Activated naive CD4-positive, alpha-beta T cell treated with anti-CD3 and anti-CD28 coated beads, Interleukin-2, amount 10 ng/mL, durations not matched to agents 7 days and 5 days (primary cell): ENCODE data around the gene TEX2.
A peak's percentile ranks its signal among the peaks of the same experiment; 100 is the strongest.
"Not testable (repeated sequence)": the region's sequence is repeated elsewhere in the genome, so short reads cannot be mapped to it uniquely, and the experiment has no call there.

ENCODE experiments used
- CTCF ChIA-PET: fragments of 350-600 bp; sonication (Branson Sonifier 250); formaldehyde crosslinking; loops from one replicate; lab custom pipeline; 2021; ENCODE audit warnings: antibody characterized with exemption; lab: Charles Lee
- DNase-seq: peaks from one replicate; pipeline ENCODE4 v3.0.0-alpha.2; 2020
- H3K27ac Mint-ChIP-seq: one replicate; pipeline ENCODE4 v1.8.0; 2021; ENCODE audit warnings: mild to moderate bottlenecking, moderate library complexity, mixed read lengths
- H3K27me3 Mint-ChIP-seq: one replicate; pipeline ENCODE4 v1.8.0; 2021; ENCODE audit warnings: mild to moderate bottlenecking, mixed read lengths
- H3K36me3 Mint-ChIP-seq: one replicate; pipeline ENCODE4 v1.8.0; 2021; ENCODE audit warnings: mixed read lengths
- H3K4me1 Mint-ChIP-seq: one replicate; pipeline ENCODE4 v1.8.0; 2021; ENCODE audit warnings: mixed read lengths
- H3K4me3 Mint-ChIP-seq: one replicate; pipeline ENCODE4 v1.8.0; 2021; ENCODE audit warnings: mild to moderate bottlenecking, moderate library complexity, mixed read lengths
- H3K9me3 Mint-ChIP-seq: one replicate; pipeline ENCODE4 v1.8.0; 2021; ENCODE audit warnings: mixed read lengths

TEX2 gene

DNA sequence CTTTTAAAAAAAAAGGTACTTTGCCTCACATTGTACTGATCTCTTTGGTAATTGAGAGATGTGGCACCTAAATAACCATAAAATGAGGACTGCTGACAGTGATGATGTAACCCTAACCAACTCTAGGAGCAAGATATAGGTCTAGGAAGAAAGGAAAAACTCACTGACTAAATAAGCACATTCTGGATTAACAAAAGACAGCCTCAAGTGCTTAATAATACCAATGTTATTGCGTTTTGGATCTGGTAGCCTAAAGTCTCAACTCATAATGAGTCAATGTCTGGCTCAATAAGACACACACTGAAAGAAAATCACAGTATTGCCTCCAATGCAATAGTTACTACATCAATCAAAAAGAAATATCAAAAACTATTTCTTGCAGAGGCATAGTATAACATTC, 136.1 kb downstream of the TEX2 start:
- Mint-ChIP-seq H3K36me3 (peaks cover 34% of the 10 kb centered on the region), H3K27me3 (no peaks in the 10 kb centered on the region), H3K27ac (no peak overlapping the region), H3K4me1 (peaks cover 72% of the 10 kb centered on the region), H3K9me3 (no peaks in the 10 kb centered on the region), H3K4me3 (peak overlapping the region; percentile 44)
- CTCF ChIA-PET = interaction anchor here (0.6 kb wide), 1 partner anchor 358 kb away, joined by 3 read pairs; no protein-coding TSS in a partner anchor
- DNase-seq = no peak

- Mint-ChIP-seq H3K4me1 (peaks cover 72% of the 10 kb centered on the region), H3K27ac (no peak overlapping the region), H3K4me3 (no peak overlapping the region), H3K27me3 (no peaks in the 10 kb centered on the region), H3K9me3 (no peaks in the 10 kb centered on the region), H3K36me3 (peaks cover 43% of the 10 kb centered on the region)
- CTCF ChIA-PET = interaction anchor here (2.1 kb wide), 1 partner anchor 62 kb away, joined by 9 read pairs; no protein-coding TSS in a partner anchor
- DNase-seq = no peak
Observed at GRCh38 chr17:64125937-64126336, 137.1 kb downstream of the TEX2 start.

DNA sequence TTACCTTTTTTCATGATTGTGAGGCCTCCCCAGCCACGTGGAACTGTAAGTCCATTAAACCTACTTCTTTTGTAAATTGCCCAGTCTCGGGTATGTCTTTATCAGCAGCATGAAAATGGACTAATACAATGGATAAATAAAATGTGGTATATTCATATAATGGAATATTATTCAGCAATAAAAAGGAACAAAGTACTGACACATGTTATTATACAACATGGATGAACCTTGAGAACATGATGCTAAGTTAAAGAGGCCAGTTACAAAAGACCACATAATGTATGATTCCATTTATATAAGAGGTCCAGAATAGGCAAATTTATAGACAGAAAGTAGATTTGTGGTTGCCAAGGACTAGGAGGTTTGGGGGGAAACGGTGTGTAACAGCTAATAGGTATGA, 138.5 kb downstream of the TEX2 start:
- H3K27ac Mint-ChIP-seq = no peak overlapping the region
- H3K4me3 Mint-ChIP-seq = no peak overlapping the region
- CTCF ChIA-PET = interaction anchor here (1.7 to 2.1 kb wide), 2 partner anchors 61 to 96 kb away, joined by 5 to 9 read pairs; no protein-coding TSS in a partner anchor
- DNase-seq = no peak
- peaks cover 48% of the 10 kb centered on the region for H3K36me3 Mint-ChIP-seq
- H3K9me3 Mint-ChIP-seq = no peaks in the 10 kb centered on the region
- H3K4me1 Mint-ChIP-seq = peaks cover 77% of the 10 kb centered on the region
- H3K27me3 Mint-ChIP-seq = no peaks in the 10 kb centered on the region

DNA sequence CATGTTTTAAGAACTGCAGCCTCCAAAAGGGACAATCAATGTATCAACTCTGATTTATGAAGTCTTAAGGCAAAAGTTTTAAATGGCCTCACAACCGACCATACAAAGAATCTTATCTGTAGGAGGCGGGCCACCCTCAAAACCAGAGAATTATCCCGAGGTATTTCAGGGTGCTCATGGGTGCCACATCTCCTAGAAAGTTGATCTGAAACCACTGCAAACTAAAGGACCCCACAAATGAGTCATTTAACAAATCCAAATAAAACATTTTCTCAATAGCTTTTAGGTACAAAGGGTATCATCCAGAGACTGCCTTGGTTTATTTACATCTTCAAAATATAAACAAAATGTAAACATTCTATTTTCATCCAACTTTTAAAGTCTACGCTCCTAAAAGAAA, 139.9 kb downstream of the TEX2 start:
- H3K36me3 Mint-ChIP-seq = peaks cover 46% of the 10 kb centered on the region
- no peak for DNase-seq
- no peak overlapping the region for H3K27ac Mint-ChIP-seq
- peaks cover 74% of the 10 kb centered on the region for H3K4me1 Mint-ChIP-seq
- H3K27me3 Mint-ChIP-seq = no peaks in the 10 kb centered on the region
- H3K9me3 Mint-ChIP-seq = no peaks in the 10 kb centered on the region
- H3K4me3 Mint-ChIP-seq = no peak overlapping the region
- CTCF ChIA-PET = interaction anchor here (0.8 to 1.4 kb wide), 2 partner anchors 10 to 59 kb away, joined by 3 to 5 read pairs; no protein-coding TSS in a partner anchor

GRCh38 chr17:64120972-64121786, 141.9 kb downstream of the TEX2 start:
- peak overlapping the region; percentile 67 for H3K4me3 Mint-ChIP-seq
- H3K4me1 Mint-ChIP-seq = peaks cover 76% of the 10 kb centered on the region
- peak; percentile 55 for DNase-seq
- H3K27ac Mint-ChIP-seq = peak overlapping the region; percentile 94
- H3K9me3 Mint-ChIP-seq, H3K27me3 Mint-ChIP-seq: not testable (repeated sequence)
- H3K36me3 Mint-ChIP-seq = peaks cover 39% of the 10 kb centered on the region
- CTCF ChIA-PET = interaction anchor here (0.7 to 3.1 kb wide), 7 partner anchors 12 to 202 kb away, joined by 4 to 18 read pairs (median 6); no protein-coding TSS in a partner anchor

DNA sequence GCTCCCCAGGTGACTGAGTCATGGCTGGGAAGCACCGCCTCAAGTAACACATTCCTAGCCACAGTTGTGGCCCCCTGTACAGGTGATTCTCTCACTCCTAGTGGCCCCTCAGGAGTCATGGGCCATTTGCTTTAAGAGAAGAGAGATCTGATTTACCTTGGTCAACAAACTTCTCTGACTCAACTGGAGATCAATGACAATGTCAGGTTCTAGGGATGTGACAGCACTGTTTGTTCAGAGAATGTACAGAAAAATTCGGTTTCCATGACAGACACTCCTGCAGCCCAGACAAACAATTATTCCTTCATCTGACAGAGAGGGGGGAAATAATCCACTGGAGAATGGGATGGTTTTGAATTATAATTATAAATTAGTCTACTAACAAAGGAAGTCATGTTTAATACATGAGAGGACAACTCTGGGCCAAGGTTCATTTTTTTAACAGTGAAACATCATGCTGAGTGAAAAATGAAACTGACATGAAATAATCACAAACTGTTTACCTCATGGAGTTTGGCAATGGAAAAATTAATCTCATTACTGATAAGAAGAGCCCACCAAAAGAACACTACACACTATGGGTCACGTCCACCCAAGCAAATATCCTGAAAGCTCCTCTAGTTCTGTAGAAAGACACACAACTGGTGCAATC, 142.8 kb downstream of the TEX2 start:
- H3K36me3 Mint-ChIP-seq = peaks cover 45% of the 10 kb centered on the region
- H3K27me3 Mint-ChIP-seq = no peaks in the 10 kb centered on the region
- H3K4me3 Mint-ChIP-seq = peak overlapping the region; percentile 67
- DNase-seq = no peak
- H3K9me3 Mint-ChIP-seq = no peaks in the 10 kb centered on the region
- CTCF ChIA-PET = interaction anchor here (0.5 to 3.1 kb wide), 6 partner anchors 13 to 201 kb away, joined by 3 to 18 read pairs (median 6); no protein-coding TSS in a partner anchor
- peaks cover 76% of the 10 kb centered on the region for H3K4me1 Mint-ChIP-seq
- peak overlapping the region; percentile 94 for H3K27ac Mint-ChIP-seq

DNA sequence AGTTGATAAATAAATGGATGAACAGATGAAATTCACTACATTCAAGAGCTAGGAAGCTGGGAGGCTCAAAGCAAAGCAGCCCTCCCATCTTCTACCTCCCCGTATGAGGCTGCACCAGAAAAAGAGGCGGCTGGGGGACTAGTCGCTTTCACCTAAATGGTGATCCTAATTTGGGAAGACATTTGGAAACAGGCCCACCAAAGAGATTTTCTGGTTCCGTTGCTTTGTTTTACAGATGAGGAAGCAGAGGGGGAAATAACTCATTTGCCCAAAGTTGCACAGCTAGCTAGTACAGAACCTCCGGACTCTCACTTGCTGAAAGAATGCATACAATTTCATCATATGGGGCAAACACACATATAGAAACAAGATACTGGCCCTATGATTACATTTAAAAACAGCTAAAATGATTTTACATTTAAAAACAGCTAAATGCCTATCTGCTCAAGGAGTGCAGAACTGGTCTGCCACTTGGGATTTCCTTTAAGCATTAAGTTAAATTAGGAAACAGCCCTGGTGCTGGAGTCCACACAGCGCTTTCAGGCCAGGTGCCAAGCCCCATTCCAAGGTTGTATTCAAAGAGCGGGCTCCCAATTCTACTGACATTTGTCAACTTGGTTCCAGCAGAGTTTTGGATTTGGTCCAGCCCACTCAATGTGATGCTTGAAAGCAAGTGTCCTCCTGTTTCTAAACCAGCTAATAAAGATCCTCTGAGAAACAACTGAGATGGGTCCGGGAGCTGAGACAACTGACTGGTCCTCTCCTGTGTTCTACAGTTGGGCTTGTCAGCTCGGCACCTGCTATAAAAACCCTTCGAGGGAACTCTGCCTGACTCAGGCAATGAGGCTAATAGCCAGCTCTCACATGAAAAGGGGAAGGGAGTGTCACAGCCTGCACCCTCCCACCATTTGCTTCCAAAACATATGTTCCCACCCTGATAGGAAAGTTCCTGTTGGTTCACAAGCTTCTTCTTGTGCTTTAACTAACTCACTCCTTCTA, 144.8 kb downstream of the TEX2 start:
- Mint-ChIP-seq H3K36me3 (peaks cover 45% of the 10 kb centered on the region), H3K9me3 (no peaks in the 10 kb centered on the region), H3K27me3 (no peaks in the 10 kb centered on the region), H3K27ac (no peak overlapping the region), H3K4me3 (no peak overlapping the region), H3K4me1 (peaks cover 74% of the 10 kb centered on the region)
- CTCF ChIA-PET = interaction anchor here (1.4 to 1.5 kb wide), 3 partner anchors 15 to 90 kb away, joined by 4 to 6 read pairs (median 4); no protein-coding TSS in a partner anchor
- DNase-seq = no peak

- Mint-ChIP-seq H3K27me3 (no peaks in the 10 kb centered on the region), H3K4me3 (no peak overlapping the region), H3K36me3 (peaks cover 40% of the 10 kb centered on the region), H3K4me1 (peaks cover 57% of the 10 kb centered on the region), H3K27ac (no peak overlapping the region), H3K9me3 (no peaks in the 10 kb centered on the region)
- DNase-seq = no peak
- CTCF ChIA-PET = interaction anchor here (1.3 to 1.5 kb wide), 2 partner anchors 18 to 91 kb away, joined by 3 read pairs; no protein-coding TSS in a partner anchor
Observed at GRCh38 chr17:64115822-64116534, 147.1 kb downstream of the TEX2 start.

DNA sequence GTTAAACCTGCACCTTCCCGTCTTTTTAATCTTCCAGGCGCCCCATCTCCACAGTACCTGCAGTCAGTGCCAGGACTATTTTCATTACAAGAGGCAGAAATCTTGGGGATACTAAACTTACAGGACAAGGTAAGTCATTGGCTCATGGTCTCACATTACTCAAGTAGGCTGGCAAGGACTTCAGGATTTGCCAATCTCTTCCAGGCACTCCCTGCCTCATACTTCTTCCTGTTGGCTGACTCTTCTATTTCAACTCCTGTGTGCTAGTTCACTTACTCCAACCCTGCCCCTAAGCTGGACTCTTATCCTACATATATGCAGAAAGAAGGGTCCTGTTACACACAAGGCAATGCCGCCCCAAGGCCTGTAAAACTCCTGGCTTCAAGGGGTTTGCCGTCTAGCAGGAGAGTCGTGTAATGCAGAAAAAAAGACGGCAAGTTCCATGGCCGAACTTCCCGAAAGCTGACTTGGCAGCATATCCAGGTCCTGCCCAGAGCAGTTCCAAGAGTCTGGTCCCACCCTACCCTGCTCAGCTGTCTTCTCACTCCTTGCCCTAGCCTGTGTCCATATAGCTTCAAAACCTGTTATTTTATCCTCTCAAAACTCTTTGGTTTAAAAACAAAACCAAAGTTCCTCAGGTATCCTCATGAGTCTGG, 147.9 kb downstream of the TEX2 start:
- Mint-ChIP-seq H3K9me3 (no peaks in the 10 kb centered on the region), H3K4me3 (no peak overlapping the region), H3K36me3 (peaks cover 39% of the 10 kb centered on the region), H3K4me1 (peaks cover 49% of the 10 kb centered on the region), H3K27ac (no peak overlapping the region), H3K27me3 (no peaks in the 10 kb centered on the region)
- no peak for DNase-seq
- CTCF ChIA-PET = interaction anchor here (0.9 to 1.8 kb wide), 4 partner anchors 18 to 90 kb away, joined by 3 to 6 read pairs (median 3); no protein-coding TSS in a partner anchor

DNA sequence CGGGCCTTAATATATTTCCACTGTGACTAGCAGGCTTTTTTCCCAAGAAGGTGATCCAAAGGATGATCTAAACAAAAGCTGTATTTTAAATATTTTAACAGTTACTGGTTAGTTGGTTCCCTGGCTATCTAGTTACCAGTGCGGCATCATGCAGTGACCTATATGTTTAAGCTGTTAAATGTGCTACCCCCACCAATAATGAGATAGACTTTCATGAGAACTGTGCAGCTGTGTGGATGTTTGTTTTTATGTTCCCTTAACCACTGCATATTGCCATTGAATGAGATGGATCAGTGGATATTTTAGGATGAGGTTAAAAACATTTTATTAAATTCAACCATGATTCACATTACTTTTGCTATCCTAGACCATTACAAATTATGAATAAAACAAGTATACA, 150.1 kb downstream of the TEX2 start:
- H3K27me3 Mint-ChIP-seq = no peaks in the 10 kb centered on the region
- peaks cover 38% of the 10 kb centered on the region for H3K36me3 Mint-ChIP-seq
- CTCF ChIA-PET = interaction anchor here (1.0 kb wide), 1 partner anchor 15 kb away, joined by 3 read pairs; no protein-coding TSS in a partner anchor

DNA sequence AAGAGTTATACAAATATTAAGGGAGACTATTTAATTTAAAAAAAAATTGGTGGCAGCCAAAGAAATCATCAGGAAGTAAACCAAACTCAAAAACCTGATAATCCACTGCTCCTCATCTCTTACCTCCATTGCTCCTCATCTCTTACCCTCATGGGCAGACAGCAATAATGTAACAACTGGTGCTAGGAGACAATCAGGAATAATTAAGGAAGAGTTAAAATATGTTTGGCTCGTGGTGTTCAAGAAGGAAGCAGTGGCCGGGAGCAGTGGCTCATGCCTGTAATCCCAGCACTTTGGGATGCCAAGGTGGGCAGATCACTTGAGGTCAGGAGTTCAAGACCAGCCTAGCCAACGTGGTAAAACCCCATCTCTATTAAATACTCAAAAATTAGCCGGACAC, 151.2 kb downstream of the TEX2 start:
- Mint-ChIP-seq H3K4me3 (no peak overlapping the region), H3K9me3 (no peaks in the 10 kb centered on the region), H3K27me3 (no peaks in the 10 kb centered on the region), H3K36me3 (peaks cover 34% of the 10 kb centered on the region), H3K27ac (no peak overlapping the region), H3K4me1 (peaks cover 49% of the 10 kb centered on the region)
- no peak for DNase-seq
- CTCF ChIA-PET = no interaction called here

More for the DNA sequence above, 150.1 kb downstream of the TEX2 start:
- Mint-ChIP-seq H3K4me3 (no peak overlapping the region), H3K9me3 (no peaks in the 10 kb centered on the region), H3K27ac (no peak overlapping the region), H3K4me1 (peaks cover 47% of the 10 kb centered on the region)
- DNase-seq = no peak

DNA sequence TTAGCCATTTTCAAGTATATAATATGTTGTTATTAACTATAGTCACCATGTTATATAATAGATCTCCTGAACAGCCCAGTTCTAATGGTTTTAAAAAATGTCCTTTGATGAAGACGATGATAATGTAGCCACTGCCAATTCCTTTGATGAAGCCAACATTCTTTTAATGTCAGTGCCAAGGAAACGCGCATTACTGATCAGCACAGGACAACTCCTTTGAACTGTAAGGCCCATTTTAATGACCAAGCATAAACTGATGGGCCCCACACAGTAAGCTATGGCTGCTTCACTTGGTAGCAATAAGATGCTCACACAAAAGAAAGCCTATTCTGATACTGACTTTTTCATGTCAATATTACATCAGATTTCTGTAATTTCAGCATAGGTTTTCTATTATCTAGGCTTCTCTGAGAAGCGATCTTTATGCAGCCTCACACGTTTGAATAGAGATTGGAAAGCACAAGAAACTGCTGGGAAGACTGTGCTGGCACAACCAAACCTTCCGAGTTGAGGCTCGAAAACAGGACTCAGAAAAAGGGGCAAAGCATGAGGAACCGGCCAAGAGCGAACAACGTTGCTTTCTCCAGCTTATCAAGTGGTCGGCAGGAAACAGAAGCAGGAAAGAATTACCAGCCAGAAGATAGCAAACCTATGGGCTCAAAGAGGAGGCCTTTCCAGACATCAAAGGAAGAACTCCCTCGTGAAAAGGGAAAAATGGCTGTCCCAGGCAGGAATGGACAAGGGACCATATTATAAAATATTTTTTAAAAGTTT, 152.5 kb downstream of the TEX2 start:
- peaks cover 48% of the 10 kb centered on the region for H3K4me1 Mint-ChIP-seq
- H3K4me3 Mint-ChIP-seq = no peak overlapping the region

More for the DNA sequence above, 152.5 kb downstream of the TEX2 start:
- DNase-seq = no peak
- Mint-ChIP-seq H3K27ac (no peak overlapping the region), H3K27me3 (no peaks in the 10 kb centered on the region), H3K36me3 (peaks cover 32% of the 10 kb centered on the region), H3K9me3 (no peaks in the 10 kb centered on the region)
- CTCF ChIA-PET = no interaction called here
